GM21717 (cell line): ENCODE measurements around the gene CFD.
"Not testable (repeated sequence)": the region's sequence is repeated elsewhere in the genome, so short reads cannot be mapped to it uniquely, and the experiment has no call there.

Experiments
- ATAC-seq: cut with Tn5 transposase; IDR thresholded peaks from one replicate; pipeline ENCODE4 v1.9.1; 2021; ENCODE audit warnings: mild to moderate bottlenecking, moderate library complexity; ENCODE audit not compliant: unreplicated experiment

CFD gene

DNA sequence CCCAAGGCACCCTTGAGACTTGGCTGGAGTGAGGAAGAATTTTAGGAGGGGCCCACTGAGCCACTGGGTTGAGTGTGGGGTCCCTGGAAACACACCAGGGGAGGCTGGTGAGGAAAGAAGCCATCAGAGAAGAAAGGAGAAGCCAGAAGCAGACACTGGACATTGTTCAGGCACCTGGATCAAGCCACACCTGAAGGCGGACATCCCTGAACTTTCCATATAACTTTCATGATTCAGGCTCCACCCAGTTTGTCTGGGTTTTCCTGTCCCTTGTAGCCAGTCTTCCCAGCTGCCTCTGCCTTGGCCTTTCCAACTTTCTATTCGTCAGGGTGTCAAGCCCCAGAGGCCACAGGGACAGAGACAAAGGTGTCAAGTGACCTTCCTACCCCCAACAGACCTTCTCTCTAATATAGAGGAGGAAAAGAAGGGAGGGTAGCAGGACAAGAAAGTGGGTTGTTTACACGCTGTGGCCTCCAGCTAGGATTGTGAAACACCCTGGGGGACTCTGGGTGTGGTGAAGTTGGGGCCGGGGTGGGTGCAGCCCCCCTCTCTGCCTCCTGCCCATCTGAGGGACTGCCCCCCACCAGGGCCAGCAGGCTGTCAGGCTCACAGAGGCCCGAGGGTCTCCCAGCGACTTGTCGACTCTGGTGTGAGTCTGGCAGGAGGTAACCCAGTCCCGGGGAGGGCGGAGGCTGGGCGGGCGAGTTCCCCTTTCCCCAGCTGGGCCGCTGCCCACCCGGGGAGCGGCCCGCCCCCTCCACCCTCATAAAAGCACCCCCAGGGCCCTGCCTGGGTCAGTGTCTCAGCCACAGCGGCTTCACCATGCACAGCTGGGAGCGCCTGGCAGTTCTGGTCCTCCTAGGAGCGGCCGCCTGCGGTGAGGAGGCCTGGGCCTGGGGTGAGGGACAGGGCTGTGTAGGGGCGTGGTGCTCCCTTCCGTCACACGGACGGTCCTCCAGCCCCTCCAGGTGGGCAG lies at the start of gene CFD:
TSS of gene CFD (plus strand) at position 797 of the 976 bp plus-strand sequence. CDS start at position 823, 26 bp downstream.
- no peak for ATAC-seq

DNA sequence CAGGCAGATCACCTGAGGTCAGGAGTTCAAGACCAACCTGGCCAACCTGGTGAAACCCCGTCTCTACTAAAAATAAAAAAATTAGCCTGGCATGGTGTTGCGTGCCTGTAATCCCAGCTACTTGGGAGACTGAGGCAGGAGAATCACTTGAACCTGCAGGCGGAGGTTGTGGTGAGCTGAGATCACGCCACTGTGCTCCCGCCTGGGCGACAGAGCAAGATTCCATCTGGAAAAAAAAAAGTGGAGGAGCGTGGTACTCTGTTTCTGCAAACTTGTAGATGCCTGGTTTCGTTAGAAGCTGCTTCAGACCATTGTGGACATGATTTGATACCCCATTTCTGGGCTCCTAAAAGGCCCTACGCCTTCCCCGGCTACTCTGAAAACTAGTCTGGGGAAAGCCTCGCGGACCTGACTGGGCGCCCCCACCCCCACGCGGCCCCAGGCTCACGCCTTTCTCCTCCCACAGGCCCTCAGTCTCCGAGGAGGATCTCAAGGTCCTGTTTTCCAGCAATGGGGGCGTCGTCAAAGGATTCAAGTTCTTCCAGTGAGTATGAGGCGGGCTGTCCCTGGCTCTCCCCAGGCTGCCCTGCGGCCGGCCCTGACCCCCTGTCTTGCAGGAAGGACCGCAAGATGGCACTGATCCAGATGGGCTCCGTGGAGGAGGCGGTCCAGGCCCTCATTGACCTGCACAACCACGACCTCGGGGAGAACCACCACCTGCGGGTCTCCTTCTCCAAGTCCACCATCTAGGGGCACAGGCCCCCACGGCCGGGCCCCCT lies 49.2 kb upstream of the CFD start:
- no peak for ATAC-seq

- no peak for ATAC-seq
Observed at GRCh38 chr19:810883-811489, 48.5 kb upstream of the CFD start.

GRCh38 chr19:811506-812048 lies 47.9 kb upstream of the CFD start:
- no peak for ATAC-seq

DNA sequence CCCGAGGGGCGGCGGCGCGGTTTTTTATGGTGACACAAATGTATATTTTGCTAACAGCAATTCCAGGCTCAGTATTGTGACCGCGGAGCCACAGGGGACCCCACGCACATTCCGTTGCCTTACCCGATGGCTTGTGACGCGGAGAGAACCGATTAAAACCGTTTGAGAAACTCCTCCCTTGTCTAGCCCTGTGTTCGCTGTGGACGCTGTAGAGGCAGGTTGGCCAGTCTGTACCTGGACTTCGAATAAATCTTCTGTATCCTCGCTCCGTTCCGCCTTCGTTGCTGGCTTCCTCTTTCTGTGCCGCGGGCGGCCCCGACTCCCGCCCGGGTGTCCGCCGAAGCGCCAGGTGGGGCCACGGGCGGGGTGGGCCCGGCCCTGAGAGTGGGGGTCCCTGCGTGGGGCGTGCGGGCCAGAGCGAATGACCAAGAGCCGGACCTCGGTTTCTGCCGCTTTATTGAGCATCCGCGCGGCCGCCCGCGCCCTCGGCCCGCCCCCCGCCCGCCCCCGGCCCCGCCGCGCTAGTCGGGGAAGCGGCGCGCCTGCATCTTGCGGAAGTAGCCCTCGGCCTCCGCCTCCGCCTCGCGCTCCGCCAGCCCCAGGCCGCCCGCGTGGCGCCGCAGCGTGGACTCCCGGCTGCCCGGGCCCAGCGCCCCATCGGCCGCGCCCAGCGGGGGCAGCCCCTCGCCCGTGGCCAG lies 47.3 kb upstream of the CFD start:
- no peak for ATAC-seq

DNA sequence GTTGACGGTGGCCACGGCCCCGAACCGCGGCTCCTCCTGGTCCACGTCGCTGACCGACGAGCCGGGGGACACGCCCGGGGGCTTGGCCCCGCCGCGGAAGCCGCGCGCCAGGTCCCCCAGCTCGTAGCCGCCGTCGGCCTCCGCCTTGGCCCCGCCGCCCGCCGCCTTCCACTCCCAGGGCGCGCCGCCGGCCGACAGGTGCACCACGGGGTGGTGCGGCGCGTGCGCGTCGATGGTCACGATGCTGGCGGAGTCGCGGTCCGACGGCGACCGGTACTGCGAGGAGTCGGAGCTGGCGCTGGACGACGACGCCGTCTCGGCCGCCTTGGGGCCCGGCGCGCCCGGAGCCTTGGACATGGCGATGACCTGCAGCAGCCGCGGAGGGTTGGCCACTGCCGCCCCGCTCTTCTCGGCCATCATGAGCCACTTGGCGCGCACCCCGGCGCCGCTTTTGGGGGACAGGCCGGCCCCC lies 46.7 kb upstream of the CFD start:
- no peak for ATAC-seq

DNA sequence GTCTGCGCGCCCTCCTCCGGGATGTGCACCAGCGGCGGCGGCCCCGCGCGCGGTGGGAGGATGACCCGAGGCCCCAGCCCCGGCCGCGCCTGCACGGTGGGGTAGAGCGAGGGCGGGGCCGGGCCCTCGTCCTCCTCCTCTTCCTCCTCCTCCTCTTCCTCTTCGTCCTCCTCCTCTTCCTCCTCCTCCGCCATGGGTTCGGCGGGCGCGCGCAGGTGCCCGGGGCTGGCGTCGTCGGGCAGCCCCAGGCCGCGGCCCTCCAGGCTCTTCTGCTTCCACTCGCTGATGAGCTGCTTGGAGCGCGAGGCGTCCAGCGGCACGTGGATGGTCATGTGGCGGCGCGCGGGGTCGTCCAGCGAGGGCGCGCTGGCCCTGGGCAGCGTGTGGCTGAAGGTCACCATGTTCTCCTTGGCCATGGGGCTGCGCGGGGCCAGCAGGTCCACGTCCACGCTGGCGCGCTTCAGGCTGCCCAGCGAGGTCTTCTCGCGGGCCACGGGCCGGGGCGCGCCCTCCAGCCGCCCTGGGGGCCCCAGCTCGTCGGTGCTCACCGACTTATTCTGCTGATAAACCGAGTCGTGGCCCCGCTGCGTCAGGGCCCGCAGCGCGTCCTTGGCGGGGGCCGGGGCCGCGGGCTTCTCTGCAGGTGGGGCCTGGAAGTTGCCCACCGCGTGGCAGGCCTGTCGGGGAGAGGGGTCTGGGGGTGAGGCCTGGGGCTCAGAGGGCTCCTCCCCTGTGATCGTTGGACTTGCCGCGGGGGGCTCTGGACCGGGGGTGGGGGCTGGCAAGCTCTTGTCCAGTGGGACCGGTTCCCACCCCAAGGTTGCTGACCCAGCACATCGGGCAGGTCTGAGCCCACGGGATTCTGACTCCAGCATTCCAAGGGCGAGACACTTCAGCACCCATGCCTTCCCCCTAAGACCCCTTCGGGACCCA lies 46.0 kb upstream of the CFD start:
- ATAC-seq: no peak

GRCh38 chr19:814152-815078 lies 45.0 kb upstream of the CFD start:
- no peak for ATAC-seq

DNA sequence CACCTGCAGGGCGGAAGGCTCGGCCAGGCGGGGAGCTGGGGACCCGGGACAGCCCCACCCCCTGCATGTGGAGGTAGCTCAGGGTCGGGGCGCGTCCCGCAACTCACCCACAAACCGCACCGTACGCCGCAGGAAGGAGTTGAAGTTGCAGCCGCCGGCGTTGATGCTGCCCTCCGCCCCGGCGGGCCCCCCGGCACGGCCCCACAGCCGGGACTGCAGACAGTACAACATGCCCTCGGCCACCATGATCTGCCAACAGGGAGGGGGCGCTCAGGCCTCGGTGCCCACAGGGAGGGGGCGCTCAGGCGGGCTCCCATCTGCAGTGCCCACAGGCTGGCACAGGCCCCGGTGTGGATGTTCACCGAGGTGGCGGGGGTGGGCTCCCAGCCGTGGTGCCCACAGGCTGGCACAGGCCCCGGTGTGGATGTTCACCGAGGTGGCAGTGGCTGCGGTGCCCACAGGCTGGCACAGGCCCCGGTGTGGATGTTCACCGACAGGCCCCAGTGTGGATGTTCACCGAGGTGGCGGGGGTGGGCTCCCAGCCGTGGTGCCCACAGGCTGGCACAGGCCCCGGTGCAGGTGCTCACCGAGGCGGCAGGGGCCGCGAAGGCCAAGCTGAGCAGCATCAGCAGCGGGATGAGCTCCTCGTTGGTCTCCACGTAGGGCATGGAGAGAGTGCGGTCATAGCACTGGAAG lies 44.2 kb upstream of the CFD start:
- no peak for ATAC-seq

DNA sequence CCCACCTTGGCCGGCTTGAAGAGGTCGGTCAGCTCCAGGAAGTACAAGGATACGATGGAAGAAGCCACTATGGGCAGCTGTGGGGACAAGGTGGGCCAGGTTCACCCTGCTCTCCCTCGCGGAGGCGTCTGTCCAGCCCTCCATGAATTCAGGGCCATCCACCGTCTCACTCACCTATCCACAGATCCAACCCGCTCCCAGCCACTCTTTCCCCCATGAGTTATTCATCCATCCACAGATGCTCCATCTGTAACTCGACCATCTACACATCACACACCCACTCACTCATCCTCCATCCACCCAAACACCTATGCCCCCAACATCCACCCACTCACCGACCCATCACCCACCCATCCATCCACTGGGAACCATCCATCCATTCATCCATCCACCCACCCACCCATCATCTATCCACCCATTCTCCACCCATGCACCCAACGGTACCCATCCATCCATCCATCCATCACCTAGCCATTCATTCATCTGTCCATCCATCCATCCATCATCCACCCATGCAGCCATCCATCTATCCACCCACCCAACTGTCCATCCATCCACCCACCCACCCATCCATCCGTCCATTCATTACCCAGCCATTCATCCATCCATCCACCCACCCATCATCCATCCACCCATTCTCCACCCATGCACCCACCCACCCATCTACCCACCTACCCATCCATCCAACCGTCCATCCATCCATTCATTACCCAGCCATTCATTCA lies 43.5 kb upstream of the CFD start:
- no peak for ATAC-seq

DNA sequence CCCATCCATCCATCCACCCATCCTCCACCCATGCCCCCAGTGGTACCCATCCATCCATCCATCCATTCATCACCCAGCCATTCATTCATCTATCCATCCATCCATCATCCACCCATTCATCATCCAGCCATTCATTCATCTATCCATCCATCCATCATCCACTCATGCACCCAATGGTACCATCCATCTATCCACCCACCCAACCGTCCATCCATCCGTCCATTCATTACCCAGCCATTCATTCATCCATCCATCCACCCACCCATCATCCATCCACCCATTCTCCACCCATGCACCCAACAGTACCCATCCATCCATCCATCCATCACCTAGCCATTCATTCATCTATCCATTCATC lies 43.0 kb upstream of the CFD start:
- ATAC-seq: no peak

GRCh38 chr19:820212-820611 lies 39.3 kb upstream of the CFD start:
- ATAC-seq: not testable (repeated sequence)

- ATAC-seq: no peak
Observed at GRCh38 chr19:821231-821824, 38.1 kb upstream of the CFD start.

- ATAC-seq: no peak
Observed at GRCh38 chr19:821825-822503, 37.5 kb upstream of the CFD start, which contains the start of gene PLPPR3. Gene PLPPR3, minus strand, starts transcription at chr19:821955. Its CDS starts 396 bp downstream, at chr19:821559.

DNA sequence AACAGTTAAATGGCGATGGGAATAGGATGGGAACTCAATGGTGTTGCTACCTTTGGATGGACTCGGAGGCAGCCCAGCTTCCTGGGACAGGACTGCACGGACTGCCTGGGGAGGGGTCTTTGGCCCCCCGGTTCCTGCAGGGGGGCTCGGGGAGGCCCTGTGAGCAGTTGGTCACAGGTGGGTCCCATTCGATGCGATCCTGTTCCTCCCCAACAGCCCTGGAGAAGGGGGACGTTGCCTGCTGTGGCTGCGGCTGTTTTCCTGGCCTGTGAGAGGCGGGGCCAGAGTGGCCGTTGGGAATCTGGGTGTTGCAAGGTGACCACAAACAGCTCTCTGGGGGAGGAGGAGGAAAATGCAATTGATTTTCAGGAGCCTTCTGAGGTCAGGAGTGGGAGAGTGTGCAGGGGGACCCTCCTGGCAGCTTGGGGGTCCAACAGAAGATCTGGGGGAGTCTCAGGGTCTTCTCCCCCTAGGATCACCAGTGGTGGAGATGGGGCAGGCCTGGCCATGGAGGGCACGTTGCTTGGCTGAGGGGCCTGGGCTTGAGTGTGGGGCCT lies 35.8 kb upstream of the CFD start:
- no peak for ATAC-seq

- no peak for ATAC-seq
Observed at GRCh38 chr19:824885-825284, 34.6 kb upstream of the CFD start.
